ENCODE measurements around the gene ADGRG2.

GRCh38 chrX:18973527-18974192, 148.6 kb downstream of the ADGRG2 start:
- TF ChIP-seq, protein P1, sequence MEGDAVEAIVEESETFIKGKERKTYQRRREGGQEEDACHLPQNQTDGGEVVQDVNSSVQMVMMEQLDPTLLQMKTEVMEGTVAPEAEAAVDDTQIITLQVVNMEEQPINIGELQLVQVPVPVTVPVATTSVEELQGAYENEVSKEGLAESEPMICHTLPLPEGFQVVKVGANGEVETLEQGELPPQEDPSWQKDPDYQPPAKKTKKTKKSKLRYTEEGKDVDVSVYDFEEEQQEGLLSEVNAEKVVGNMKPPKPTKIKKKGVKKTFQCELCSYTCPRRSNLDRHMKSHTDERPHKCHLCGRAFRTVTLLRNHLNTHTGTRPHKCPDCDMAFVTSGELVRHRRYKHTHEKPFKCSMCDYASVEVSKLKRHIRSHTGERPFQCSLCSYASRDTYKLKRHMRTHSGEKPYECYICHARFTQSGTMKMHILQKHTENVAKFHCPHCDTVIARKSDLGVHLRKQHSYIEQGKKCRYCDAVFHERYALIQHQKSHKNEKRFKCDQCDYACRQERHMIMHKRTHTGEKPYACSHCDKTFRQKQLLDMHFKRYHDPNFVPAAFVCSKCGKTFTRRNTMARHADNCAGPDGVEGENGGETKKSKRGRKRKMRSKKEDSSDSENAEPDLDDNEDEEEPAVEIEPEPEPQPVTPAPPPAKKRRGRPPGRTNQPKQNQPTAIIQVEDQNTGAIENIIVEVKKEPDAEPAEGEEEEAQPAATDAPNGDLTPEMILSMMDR (conservative IDR thresholded peaks at IDR 0.05; ENCODE audit: low read depth, low read length), result no peak
- TF ChIP-seq EZH2phosphoT487 (IDR thresholded peaks at IDR 0.05; ENCODE audit: borderline replicate concordance, low read length), result no peak
